A549 (cell line): Measurements from ENCODE around the gene CHMP3. TPM values are rescaled to one million over a fixed set of nuclear protein-coding genes. Genes with fewer than 3 reads are reported as not detected.

Experiments used
- ATAC-seq, 2 experiments: fragments of 200-7000 bp in 1 of 2; fragments of >200 bp in 1 of 2; cut with Nextera tagmentation in 1 of 2; cut with Tn5 transposase in 1 of 2; 3 replicates each; pipeline versions ENCODE4 v1.8.0 to v1.9.1; 2018 to 2020; ENCODE audit warnings: mild to moderate bottlenecking in 1 of 2, moderate library complexity in 1 of 2
- CTCF ChIA-PET: fragments of 300-600 bp; sonication (Branson Sonifier 250); formaldehyde crosslinking; extraction: SDS; loops from one replicate; lab custom pipeline; 2021; ENCODE audit warnings: antibody characterized with exemption, inconsistent platforms; lab: Yijun Ruan, JAX
- POLR2A ChIA-PET: fragments of 350-600 bp; formaldehyde crosslinking; extraction: SDS; loops from one replicate; lab custom pipeline; 2021; ENCODE audit warnings: antibody characterized with exemption, inconsistent platforms; lab: Yijun Ruan, JAX
- DNase-seq, 2 experiments: peaks; one replicate each; pipeline versions ENCODE4 v3.0.0 to v3.0.0-alpha.2; 2011 to 2016; ENCODE audit warnings: low read depth in 1 of 2, low spot score in 1 of 2
- FAIRE-seq: peaks from 2 replicates; lab custom pipeline; 2011; peaks lifted over from hg19 to GRCh38; lab: Jason Lieb, UNC
- H3K27ac ChIP-seq, 2 experiments: fragments of >200 bp; sonication (Bioruptor Twin); formaldehyde crosslinking; 3 replicates each; pipeline ENCODE4 v1.5.1; 2016 to 2017
- H3K4me1 ChIP-seq: fragments of >200 bp; sonication (Bioruptor Twin); formaldehyde crosslinking; 3 replicates; pipeline ENCODE4 v1.6.1; 2016
- H3K4me2 ChIP-seq: fragments of >200 bp; sonication (Bioruptor Twin); formaldehyde crosslinking; 3 replicates; pipeline ENCODE4 v1.6.1; 2016
- H3K4me3 ChIP-seq: fragments of >200 bp; sonication (Bioruptor Twin); formaldehyde crosslinking; 3 replicates; pipeline ENCODE4 v1.5.1; 2016
- H3K9me3 ChIP-seq: fragments of >200 bp; sonication (Bioruptor Twin); formaldehyde crosslinking; 3 replicates; pipeline ENCODE4 v1.6.1; 2016
- BHLHE40 ChIP-seq: IDR thresholded peaks from 2 replicates; pipeline ENCODE4 v1.6.1; 2012; ENCODE audit warnings: low read depth, low read length, inconsistent platforms
- CBX2 ChIP-seq: fragments of 200-600 bp; sonication (generic); IDR thresholded peaks from 2 replicates; pipeline ENCODE4 v1.6.1; 2016; ENCODE audit warnings: low read depth, mild to moderate bottlenecking, borderline replicate concordance
- CEBPB ChIP-seq, 2 experiments: fragments of >200 bp in 1 of 2; sonication (Bioruptor Twin) in 1 of 2; formaldehyde crosslinking in 1 of 2; IDR thresholded peaks; 2 replicates each; pipeline ENCODE4 v1.6.1; 2012 to 2016
- CHD4 ChIP-seq: fragments of 200-600 bp; sonication (generic); IDR thresholded peaks from 2 replicates; pipeline ENCODE4 v1.6.1; 2016; ENCODE audit warnings: antibody characterized with exemption, mild to moderate bottlenecking, borderline replicate concordance
- EP300 ChIP-seq, 2 experiments: fragments of >200 bp; sonication (Bioruptor Twin); formaldehyde crosslinking; IDR thresholded peaks; 2 replicates in 1 of 2; 3 replicates in 1 of 2; pipeline ENCODE4 v1.6.1; 2016 to 2017
- FOSB ChIP-seq: fragments of 250-450 bp; sonication (Bioruptor Pico); IDR thresholded peaks from 2 replicates; pipeline ENCODE4 v1.5.0; 2020; ENCODE audit warnings: mild to moderate bottlenecking, moderate library complexity
- FOSL2 ChIP-seq, 2 experiments: fragments of 450-650 bp in 1 of 2; fragments of >200 bp in 1 of 2; sonication (Bioruptor Twin) in 1 of 2; formaldehyde crosslinking; IDR thresholded peaks; 2 replicates each; pipeline versions ENCODE4 v1.5.0 to v1.6.1; 2016 to 2020; ENCODE audit warnings: mild to moderate bottlenecking in 1 of 2, moderate library complexity in 1 of 2
- HDAC2 ChIP-seq: fragments of 200-600 bp; sonication (generic); IDR thresholded peaks from 2 replicates; pipeline ENCODE4 v1.6.1; 2016
- HOXA7 ChIP-seq: fragments of 250-450 bp; sonication (Bioruptor Pico); IDR thresholded peaks from 2 replicates; pipeline ENCODE4 v1.5.0; 2020; ENCODE audit warnings: mild to moderate bottlenecking, moderate library complexity
- HOXB13 ChIP-seq: fragments of 250-450 bp; sonication (Bioruptor Pico); IDR thresholded peaks from 2 replicates; pipeline ENCODE4 v1.5.0; 2020; ENCODE audit warnings: low read depth, mild to moderate bottlenecking, moderate library complexity
- HOXB5 ChIP-seq: fragments of 250-450 bp; sonication (Bioruptor Pico); IDR thresholded peaks from 2 replicates; pipeline ENCODE4 v1.5.0; 2020; ENCODE audit warnings: mild to moderate bottlenecking, moderate library complexity
- JUNB ChIP-seq: fragments of >200 bp; sonication (Bioruptor Twin); formaldehyde crosslinking; IDR thresholded peaks from 2 replicates; pipeline ENCODE4 v1.6.1; 2016
- KDM5A ChIP-seq: fragments of 200-600 bp; sonication (generic); IDR thresholded peaks from 2 replicates; pipeline ENCODE4 v1.6.1; 2016; ENCODE audit warnings: antibody characterized with exemption, mild to moderate bottlenecking
- MYC ChIP-seq: IDR thresholded peaks from 2 replicates; pipeline ENCODE4 v1.6.1; 2012; ENCODE audit warnings: mild to moderate bottlenecking, inconsistent platforms, low read length, improper control_type of control experiment, borderline replicate concordance
- NFE2L2 ChIP-seq: fragments of 150-350 bp; conservative IDR thresholded peaks from 2 replicates; pipeline ENCODE4 v1.6.1; 2014; ENCODE audit warnings: low read length
- NPAS2 ChIP-seq: fragments of 250-450 bp; sonication (Bioruptor Pico); IDR thresholded peaks from 2 replicates; pipeline ENCODE4 v1.8.0; 2022; ENCODE audit warnings: mild to moderate bottlenecking, moderate library complexity, borderline replicate concordance
- POLR2AphosphoS2 ChIP-seq: conservative IDR thresholded peaks from 2 replicates; pipeline ENCODE4 v1.6.1; 2012; ENCODE audit warnings: low read length, improper control_type of control experiment, inconsistent platforms
- RARB ChIP-seq: fragments of 250-450 bp; sonication (Bioruptor Pico); IDR thresholded peaks from 2 replicates; pipeline ENCODE4 v1.8.0; 2021; ENCODE audit warnings: mild to moderate bottlenecking, moderate library complexity
- REST ChIP-seq: fragments of 200-600 bp; sonication (generic); IDR thresholded peaks from 2 replicates; pipeline ENCODE4 v1.6.1; 2016; ENCODE audit warnings: antibody characterized with exemption, mild to moderate bottlenecking, moderate library complexity
- TFCP2L1 ChIP-seq: fragments of 250-450 bp; sonication (Bioruptor Pico); IDR thresholded peaks from 2 replicates; pipeline ENCODE4 v1.5.0; 2021; ENCODE audit warnings: mild to moderate bottlenecking
- USF2 ChIP-seq: fragments of 450-650 bp; IDR thresholded peaks from 2 replicates; pipeline ENCODE4 v1.6.1; 2014; ENCODE audit warnings: antibody characterized with exemption
- ZNF302 ChIP-seq: fragments of 250-450 bp; sonication (Bioruptor Pico); IDR thresholded peaks from 2 replicates; pipeline ENCODE4 v1.9.0; 2021; ENCODE audit warnings: inconsistent platforms, mild to moderate bottlenecking, moderate library complexity
- WGBS: methylation state at CpG from one replicate; pipeline ENCODE4 v1.1.6; 2017; ENCODE audit errors: missing lambda C conversion rate; 5-methylcytosine and 5-hydroxymethylcytosine counted together
- polyA plus RNA-seq, 4 experiments: library from polyadenylated mRNA; depleted of rRNA in 3 of 4; stranded (reverse); fragments of >200 nt; fragmentation: RNase III in 1 of 4; extraction: RNeasy Plus Mini Kit Qiagen cat#74134 plus additional on column Dnase treatment in 1 of 4; gene quantifications; 2 replicates in 3 of 4; 3 replicates in 1 of 4; pipeline ENCODE4 v1.2.3, GENCODE V29; 2011 to 2017
- TF ChIP-seq, protein P1 (sequence below): IDR thresholded peaks from 2 replicates; pipeline ENCODE4 v1.6.1; 2012
- TF ChIP-seq, protein P2 (sequence below): fragments of >200 bp; sonication (Bioruptor Twin); formaldehyde crosslinking; IDR thresholded peaks from 2 replicates; pipeline ENCODE4 v1.6.1; 2016

The CHMP3 gene
- polyA plus RNA-seq, 2 of the 4 experiments (the other 2 are of a cell fraction) = 108 to 246 TPM

DNA sequence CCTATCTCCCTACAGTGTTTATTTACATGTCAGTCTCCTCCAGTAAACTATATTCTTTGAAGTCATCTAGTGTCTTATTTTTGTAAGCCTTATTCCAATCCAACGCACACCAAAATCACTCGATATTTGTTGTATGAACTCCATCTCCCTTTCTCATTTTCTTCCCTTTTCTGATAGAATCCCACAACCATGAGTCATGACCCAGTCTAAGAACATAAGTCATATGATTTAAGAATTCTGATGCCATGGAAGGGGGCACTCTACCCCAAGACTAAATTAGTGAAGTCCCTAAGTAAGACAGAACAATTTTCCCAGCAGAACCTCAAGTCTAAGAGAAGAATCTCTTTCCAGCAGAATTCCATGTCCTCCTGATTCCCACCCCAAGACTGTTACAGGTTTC is 5.4 kb downstream of the CHMP3 start:
- Histone ChIP-seq H3K4me2 (peak overlapping the region; percentile 54), H3K27ac (0 out of 6 replicates have a peak overlapping the region, but pooled peaks of 1 of the 2 experiments have one; percentile 20), H3K4me3 (no peak overlapping the region), H3K4me1 (peaks cover 39% of the 10 kb centered on the region), H3K9me3 (no peaks in the 10 kb centered on the region)
- DNase-seq = no peak
- ATAC-seq = no peak
- WGBS = 95% methylated on average over 2 of the region's 2 CpGs
- TF ChIP-seq HDAC2 (no peak), REST (no peak), RARB (no peak), FOSB (CRISPR knock-in tag) (no peak), FOSL2 (IDR thresholded peaks at IDR 0.05) (no peak), FOSL2 (CRISPR knock-in tag; IDR thresholded peaks at IDR 0.05) (0 out of 2 replicates have a peak, but pooled peaks have one; percentile 9), KDM5A (no peak), CHD4 (no peak)
- TF ChIP-seq, protein P1, sequence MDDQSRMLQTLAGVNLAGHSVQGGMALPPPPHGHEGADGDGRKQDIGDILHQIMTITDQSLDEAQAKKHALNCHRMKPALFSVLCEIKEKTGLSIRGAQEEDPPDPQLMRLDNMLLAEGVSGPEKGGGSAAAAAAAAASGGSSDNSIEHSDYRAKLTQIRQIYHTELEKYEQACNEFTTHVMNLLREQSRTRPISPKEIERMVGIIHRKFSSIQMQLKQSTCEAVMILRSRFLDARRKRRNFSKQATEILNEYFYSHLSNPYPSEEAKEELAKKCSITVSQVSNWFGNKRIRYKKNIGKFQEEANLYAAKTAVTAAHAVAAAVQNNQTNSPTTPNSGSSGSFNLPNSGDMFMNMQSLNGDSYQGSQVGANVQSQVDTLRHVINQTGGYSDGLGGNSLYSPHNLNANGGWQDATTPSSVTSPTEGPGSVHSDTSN = no peak
- no peak for FAIRE-seq
- ChIA-PET POLR2A (no interaction called here), CTCF (no interaction called here)

- Histone ChIP-seq H3K9me3 (no peaks in the 10 kb centered on the region), H3K27ac (no peak overlapping the region), H3K4me3 (no peak overlapping the region), H3K4me2 (no peak overlapping the region), H3K4me1 (peaks cover 32% of the 10 kb centered on the region)
- FAIRE-seq (no peak), DNase-seq (no peak), ATAC-seq (no peak)
- POLR2A ChIA-PET = no interaction called here
- 85% methylated on average over 16 of the region's 16 CpGs for WGBS
- CTCF ChIA-PET = interaction anchor here (1.3 kb wide), 1 partner anchor 13 kb away, joined by 5 read pairs; no protein-coding TSS in a partner anchor
- no peak for TF ChIP-seq CBX2
- TF ChIP-seq, all 56 proteins: peak for 0
These were observed 6.7 kb downstream of the CHMP3 start for GRCh38 chr2:86556508-86556907.

DNA sequence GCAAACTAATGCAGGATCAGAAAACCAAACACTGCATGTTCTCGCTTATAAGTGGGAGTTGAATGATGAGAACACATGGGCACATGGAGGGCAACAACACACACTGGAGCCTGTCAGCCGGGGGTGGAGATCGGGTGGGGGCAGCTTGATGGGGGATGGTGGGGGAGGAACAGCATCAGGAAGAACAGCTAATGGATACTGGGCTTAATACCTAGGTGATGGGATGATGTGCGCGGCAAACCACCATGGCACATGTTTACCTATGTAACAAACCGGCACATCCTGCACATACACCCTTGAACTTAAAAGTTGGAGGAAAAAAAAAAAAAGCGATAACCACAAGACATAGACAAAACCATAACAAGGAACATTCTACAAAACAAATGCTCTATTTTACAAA is 10.4 kb downstream of the CHMP3 start:
- DNase-seq = no peak
- no peak for FAIRE-seq
- CTCF ChIA-PET = interaction anchor here (1.3 kb wide), 1 partner anchor 14 kb away, joined by 4 read pairs; no protein-coding TSS in a partner anchor
- Histone ChIP-seq H3K4me3 (no peak overlapping the region), H3K9me3 (peaks cover 7% of the 10 kb centered on the region; the same call in 1 of the 3 replicates), H3K27ac (no peak overlapping the region), H3K4me2 (no peak overlapping the region), H3K4me1 (peaks cover 12% of the 10 kb centered on the region)
- WGBS = 97% methylated on average over 7 of the region's 7 CpGs
- no peak for ATAC-seq
- POLR2A ChIA-PET = no interaction called here
- TF ChIP-seq HOXB5 (CRISPR knock-in tag) (no peak), CEBPB (IDR thresholded peaks at IDR 0.05) (no peak), JUNB (no peak), ZNF302 (CRISPR knock-in tag) (no peak), NPAS2 (no peak), REST (no peak), MYC (no peak), POLR2AphosphoS2 (no peak), NFE2L2 (no peak), HOXA7 (CRISPR knock-in tag) (no peak), USF2 (no peak), HOXB13 (CRISPR knock-in tag) (no peak), EP300 (IDR thresholded peaks at IDR 0.05) (no peak), FOSL2 (IDR thresholded peaks at IDR 0.05) (no peak), FOSL2 (CRISPR knock-in tag; IDR thresholded peaks at IDR 0.05) (no peak), BHLHE40 (no peak), HDAC2 (no peak), RARB (no peak), TFCP2L1 (CRISPR knock-in tag) (no peak)
- TF ChIP-seq, protein P2, sequence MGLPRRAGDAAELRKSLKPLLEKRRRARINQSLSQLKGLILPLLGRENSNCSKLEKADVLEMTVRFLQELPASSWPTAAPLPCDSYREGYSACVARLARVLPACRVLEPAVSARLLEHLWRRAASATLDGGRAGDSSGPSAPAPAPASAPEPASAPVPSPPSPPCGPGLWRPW = no peak
